SK-N-SH (cell line): Measurements from ENCODE around the gene LMOD3. TPM values are rescaled to one million over a fixed set of nuclear protein-coding genes. Genes with fewer than 3 reads are reported as not detected.

Experiments used
- CTCF ChIA-PET: fragments of 300-600, 350-600 bp; formaldehyde crosslinking; extraction: SDS; loops from one replicate; lab custom pipeline; 2021; lab: Yijun Ruan, JAX
- POLR2A ChIA-PET: fragments of 350-600 bp; sonication (Branson Sonifier 250); formaldehyde crosslinking; extraction: SDS; loops from one replicate; lab custom pipeline; 2020; ENCODE audit warnings: antibody characterized with exemption, inconsistent platforms; lab: Yijun Ruan, JAX
- DNase-seq: peaks from one replicate; pipeline ENCODE4 v3.0.0; 2012
- H2AFZ ChIP-seq: fragments of 200-600 bp; sonication (generic); 2 replicates; pipeline ENCODE4 v1.8.1; 2016; ENCODE audit warnings: antibody characterized with exemption, mild to moderate bottlenecking, low read depth
- H3F3A ChIP-seq: fragments of 200-600 bp; sonication (generic); replicated peaks from 2 replicates; pipeline ENCODE3; 2016; ENCODE audit warnings: antibody characterized with exemption, mild to moderate bottlenecking; ENCODE audit not compliant: insufficient read depth
- H3K27ac ChIP-seq, 2 experiments: fragments of 200-500 bp in 1 of 2; fragments of 200-600 bp in 1 of 2; sonication (Bioruptor generic) in 1 of 2; sonication (generic), shearing (Covaris generic) in 1 of 2; 2 replicates each; pipeline versions ENCODE4 v1.5.1 to v1.6.1; 2014 to 2016; ENCODE audit warnings: low read depth in 2 of 2, inconsistent platforms in 1 of 2, low read length in 1 of 2, mild to moderate bottlenecking in 1 of 2, mixed read lengths in 1 of 2
- H3K27me3 ChIP-seq: fragments of 200-600 bp; sonication (generic), shearing (Covaris generic); 2 replicates; pipeline ENCODE4 v1.6.1; 2016; ENCODE audit warnings: mixed run types; ENCODE audit not compliant: insufficient read depth
- H3K36me3 ChIP-seq, 2 experiments: fragments of 200-500 bp in 1 of 2; fragments of 200-600 bp in 1 of 2; sonication (Bioruptor generic) in 1 of 2; sonication (generic) in 1 of 2; replicated peaks in 1 of 2; 2 replicates each; pipeline versions ENCODE3 to v1.5.1; 2014 to 2016; ENCODE audit warnings: low read length in 1 of 2, mild to moderate bottlenecking in 1 of 2; ENCODE audit not compliant: insufficient read depth in 2 of 2, control insufficient read depth in 1 of 2
- H3K4me1 ChIP-seq, 2 experiments: fragments of 200-500 bp in 1 of 2; fragments of 200-600 bp in 1 of 2; sonication (Bioruptor generic) in 1 of 2; sonication (generic), shearing (Covaris generic) in 1 of 2; 2 replicates each; pipeline versions ENCODE4 v1.5.1 to v1.6.1; 2014 to 2016; ENCODE audit warnings: low read depth in 1 of 2, low read length in 1 of 2, mixed run types in 1 of 2; ENCODE audit not compliant: insufficient read depth in 2 of 2, control insufficient read depth in 1 of 2
- H3K4me2 ChIP-seq: fragments of 200-600 bp; sonication (generic), shearing (Covaris generic); 2 replicates; pipeline ENCODE4 v1.6.1; 2017; ENCODE audit warnings: mixed run types
- H3K4me3 ChIP-seq, 2 experiments: fragments of 200-500 bp in 1 of 2; fragments of 200-600 bp in 1 of 2; sonication (Bioruptor generic) in 1 of 2; sonication (generic), shearing (Covaris generic) in 1 of 2; 2 replicates each; pipeline versions ENCODE4 v1.5.1 to v1.8.1; 2014 to 2016; ENCODE audit warnings: low read depth in 2 of 2, inconsistent platforms in 1 of 2, low read length in 1 of 2, mild to moderate bottlenecking in 1 of 2, mixed read lengths in 1 of 2, moderate library complexity in 1 of 2
- H3K79me2 ChIP-seq: fragments of 200-600 bp; sonication (generic); 2 replicates; pipeline ENCODE4 v1.8.1; 2017; ENCODE audit warnings: mild to moderate bottlenecking; ENCODE audit not compliant: insufficient read depth
- H3K9ac ChIP-seq: fragments of 200-600 bp; sonication (generic); 2 replicates; pipeline ENCODE4 v1.6.1; 2017; ENCODE audit warnings: mixed run types
- H3K9me2 ChIP-seq: fragments of 200-600 bp; sonication (generic); 2 replicates; pipeline ENCODE4 v1.6.1; 2017; ENCODE audit warnings: mixed run types
- H3K9me3 ChIP-seq: fragments of 200-600 bp; sonication (generic); 2 replicates; pipeline ENCODE4 v1.6.1; 2017; ENCODE audit warnings: mixed run types, mild to moderate bottlenecking, moderate library complexity
- H4K20me1 ChIP-seq: fragments of 200-600 bp; sonication (generic); 2 replicates; pipeline ENCODE4 v1.6.1; 2017; ENCODE audit warnings: mild to moderate bottlenecking, mixed run types; ENCODE audit not compliant: insufficient read depth
- CHD2 ChIP-seq: fragments of 150-350 bp; IDR thresholded peaks from 2 replicates; pipeline ENCODE4 v1.6.1; 2018; ENCODE audit warnings: low read length; ENCODE audit not compliant: partially characterized antibody
- EP300 ChIP-seq, 2 experiments: IDR thresholded peaks; 2 replicates each; pipeline versions ENCODE4 v1.4.0 to v1.6.1; 2012; ENCODE audit warnings: borderline replicate concordance in 1 of 2, low read depth in 1 of 2, low read length in 1 of 2
- EZH2phosphoT487 ChIP-seq: fragments of 200-600 bp; sonication (generic); IDR thresholded peaks from 2 replicates; pipeline ENCODE4 v1.6.1; 2017; ENCODE audit warnings: low read depth, mixed run types, mild to moderate bottlenecking, antibody characterized with exemption, moderate library complexity, borderline replicate concordance
- FOSL2 ChIP-seq: IDR thresholded peaks from 2 replicates; pipeline ENCODE4 v1.4.0; 2012; ENCODE audit warnings: low read depth, mild to moderate bottlenecking, moderate library complexity, borderline replicate concordance
- FOXJ3 ChIP-seq: sonication (generic); formaldehyde crosslinking; IDR thresholded peaks from 2 replicates; pipeline ENCODE4 v1.5.1; 2020; ENCODE audit warnings: mild to moderate bottlenecking, missing genetic modification reagents
- FOXM1 ChIP-seq: IDR thresholded peaks from 2 replicates; pipeline ENCODE4 v1.4.0; 2012; ENCODE audit warnings: low read depth, mild to moderate bottlenecking
- GATA2 ChIP-seq: sonication (generic); formaldehyde crosslinking; IDR thresholded peaks from 2 replicates; pipeline ENCODE4 v1.5.0; 2020; ENCODE audit warnings: mild to moderate bottlenecking, missing genetic modification reagents
- MAX ChIP-seq: IDR thresholded peaks from 2 replicates; pipeline ENCODE4 v1.4.0; 2012; ENCODE audit warnings: low read depth
- MEF2A ChIP-seq: IDR thresholded peaks from 2 replicates; pipeline ENCODE4 v1.4.0; 2012; ENCODE audit warnings: low read depth, borderline replicate concordance
- MXI1 ChIP-seq: IDR thresholded peaks from 2 replicates; pipeline ENCODE4 v1.6.1; 2012; ENCODE audit warnings: mild to moderate bottlenecking, low read depth, low read length, improper control_type of control experiment
- NRF1 ChIP-seq: IDR thresholded peaks from 2 replicates; pipeline ENCODE4 v1.6.1; 2012; ENCODE audit warnings: low read depth, mild to moderate bottlenecking, low read length
- PBX3 ChIP-seq: IDR thresholded peaks from 2 replicates; pipeline ENCODE4; 2012
- POLR2AphosphoS5 ChIP-seq: IDR thresholded peaks from 2 replicates; pipeline ENCODE4 v1.6.1; 2012; ENCODE audit warnings: low read depth, low read length
- RCOR1 ChIP-seq: fragments of 150-350 bp; IDR thresholded peaks from 2 replicates; pipeline ENCODE4 v1.6.1; 2017; ENCODE audit warnings: antibody characterized with exemption, low read length
- RXRA ChIP-seq: IDR thresholded peaks from 2 replicates; pipeline ENCODE4 v1.4.0; 2012; ENCODE audit warnings: low read depth, mild to moderate bottlenecking, borderline replicate concordance
- SMC3 ChIP-seq: IDR thresholded peaks from 2 replicates; pipeline ENCODE4 v1.6.1; 2012; ENCODE audit warnings: low read depth, low read length, improper control_type of control experiment
- TEAD4 ChIP-seq: IDR thresholded peaks from 2 replicates; pipeline ENCODE4 v1.4.0; 2012; ENCODE audit warnings: mild to moderate bottlenecking, borderline replicate concordance; ENCODE audit not compliant: insufficient read depth
- YY1 ChIP-seq: IDR thresholded peaks from 2 replicates; pipeline ENCODE4 v1.4.0; 2012; ENCODE audit warnings: low read depth, mild to moderate bottlenecking
- WGBS: methylation state at CpG from one replicate; pipeline ENCODE4 v1.1.6; 2017; ENCODE audit warnings: low lambda C conversion rate; 5-methylcytosine and 5-hydroxymethylcytosine counted together
- polyA plus RNA-seq, 3 experiments: library from polyadenylated mRNA; depleted of rRNA; stranded (reverse); fragments of >200 nt; gene quantifications; 2 replicates each; pipeline ENCODE4 v1.2.3, GENCODE V29; 2012
- TF ChIP-seq, protein P1 (sequence below): IDR thresholded peaks from 2 replicates; pipeline ENCODE4 v1.4.0; 2012; ENCODE audit warnings: low read depth, borderline replicate concordance

Gene LMOD3
- polyA plus RNA-seq, 1 of the 3 experiments (the other 2 are of a cell fraction), result not detected

GRCh38 chr3:69091389-69092029, 30.9 kb downstream of the LMOD3 start:
- Histone ChIP-seq H3K79me2 (peaks cover 92% of the 10 kb centered on the region), H3K9me3 (no peaks in the 10 kb centered on the region), H4K20me1 (peaks cover 47% of the 10 kb centered on the region), H3F3A (peaks cover 24% of the 10 kb centered on the region), H3K4me1 (peaks cover 6 to 36% of the 10 kb centered on the region in 2 experiments), H3K4me2 (no peak overlapping the region), H3K27me3 (no peaks in the 10 kb centered on the region), H2AFZ (no peak overlapping the region), H3K9me2 (no peaks in the 10 kb centered on the region), H3K4me3 (no peak overlapping the region), H3K9ac (no peak overlapping the region), H3K27ac (no peak overlapping the region), H3K36me3 (peaks cover 0 to 31% of the 10 kb centered on the region in 2 experiments)
- TF ChIP-seq FOSL2 (no peak), TEAD4 (no peak), EP300 (IDR thresholded peaks at IDR 0.05; ENCODE audit: borderline replicate concordance in 1 of 2, low read depth in 1 of 2, low read length in 1 of 2) (no peak), MAX (no peak), NRF1 (no peak), MEF2A (no peak)
- no peak for DNase-seq
- POLR2A ChIA-PET, result no interaction called here
- WGBS, result 94% methylated on average over 5 of the region's 5 CpGs
- CTCF ChIA-PET, result interaction anchor here (0.8 to 1.8 kb wide), 3 partner anchors 18 to 215 kb away, joined by 3 to 4 read pairs (median 4); no protein-coding TSS in a partner anchor

DNA sequence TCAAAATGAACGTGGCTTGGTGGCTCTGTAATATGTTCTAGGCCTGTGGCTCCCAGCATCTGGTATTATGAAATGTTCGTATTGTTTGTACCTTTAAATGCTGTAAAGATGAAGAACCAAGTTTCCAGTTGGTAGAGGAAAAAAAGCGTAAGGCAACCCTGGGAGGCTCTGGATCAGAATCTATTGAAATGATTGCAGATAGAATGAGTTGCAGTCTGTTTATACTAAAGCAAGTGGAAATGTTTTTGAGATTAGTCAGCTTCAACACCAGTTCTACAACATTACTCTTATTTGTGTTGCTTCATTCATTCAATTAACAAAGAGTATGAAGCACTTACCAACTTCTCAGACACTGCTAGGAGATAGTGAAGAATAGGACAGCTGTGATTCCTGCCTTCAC, 32.4 kb downstream of the LMOD3 start:
- POLR2A ChIA-PET, result no interaction called here

DNA sequence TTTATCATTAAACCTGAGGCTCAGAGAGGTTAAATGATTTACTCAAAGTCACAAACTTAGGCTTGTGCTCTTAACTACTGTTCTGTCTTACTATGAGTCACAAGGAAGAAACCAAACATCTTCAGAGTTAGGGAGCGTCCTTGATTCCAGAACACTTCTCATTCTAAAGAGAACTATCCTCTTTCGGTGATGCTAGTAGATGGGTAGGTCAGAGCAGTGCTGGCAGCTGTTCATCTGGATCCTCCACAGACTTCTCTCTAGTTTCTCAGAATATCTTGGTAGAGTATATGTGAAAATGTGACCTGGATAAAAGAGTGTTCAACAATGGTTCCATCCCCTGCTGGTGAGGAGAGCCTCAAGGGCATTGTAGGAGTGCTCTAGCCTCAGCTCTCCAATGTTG, 34.3 kb downstream of the LMOD3 start:
- peaks cover 28 to 38% of the 10 kb centered on the region in 2 experiments for H3K4me1 ChIP-seq
- WGBS, result 61% methylated on average over 2 of the region's 2 CpGs
- peaks cover 82% of the 10 kb centered on the region for H3K79me2 ChIP-seq
- TF ChIP-seq FOSL2 (no peak), GATA2 (no peak), MXI1 (no peak), YY1 (no peak), MAX (no peak), SMC3 (no peak), CHD2 (no peak), EZH2phosphoT487 (no peak), FOXJ3 (CRISPR knock-in tag) (no peak), PBX3 (no peak), RCOR1 (no peak), POLR2AphosphoS5 (no peak), RXRA (no peak)
- TF ChIP-seq, protein P1, sequence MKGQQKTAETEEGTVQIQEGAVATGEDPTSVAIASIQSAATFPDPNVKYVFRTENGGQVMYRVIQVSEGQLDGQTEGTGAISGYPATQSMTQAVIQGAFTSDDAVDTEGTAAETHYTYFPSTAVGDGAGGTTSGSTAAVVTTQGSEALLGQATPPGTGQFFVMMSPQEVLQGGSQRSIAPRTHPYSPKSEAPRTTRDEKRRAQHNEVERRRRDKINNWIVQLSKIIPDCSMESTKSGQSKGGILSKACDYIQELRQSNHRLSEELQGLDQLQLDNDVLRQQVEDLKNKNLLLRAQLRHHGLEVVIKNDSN, result no peak

More for the DNA sequence above, 32.4 kb downstream of the LMOD3 start:
- H3K9me2 ChIP-seq, result no peaks in the 10 kb centered on the region
- CTCF ChIA-PET, result interaction anchor here (0.6 to 0.7 kb wide), 2 partner anchors 702 to 1814 kb away, joined by 3 read pairs; no protein-coding TSS in a partner anchor
- H3K36me3 ChIP-seq, result peaks cover 0 to 23% of the 10 kb centered on the region in 2 experiments
- H3K79me2 ChIP-seq, result peaks cover 93% of the 10 kb centered on the region
- H3K4me1 ChIP-seq, result peaks cover 15 to 35% of the 10 kb centered on the region in 2 experiments
- H3K27me3 ChIP-seq, result no peaks in the 10 kb centered on the region
- TF ChIP-seq FOXM1 (no peak), FOSL2 (peak; percentile 21; the same call in 1 of the 2 replicates), FOXJ3 (CRISPR knock-in tag) (no peak), MXI1 (no peak), RCOR1 (no peak)
- H3K9ac ChIP-seq, result no peak overlapping the region; the same call in 1 of the 2 replicates
- H3F3A ChIP-seq, result peaks cover 31% of the 10 kb centered on the region
- H3K4me2 ChIP-seq, result peak overlapping the region; percentile 43
- H4K20me1 ChIP-seq, result peaks cover 44% of the 10 kb centered on the region
- WGBS, result 60% methylated on average over 3 of the region's 3 CpGs
- H3K4me3 ChIP-seq, result no peak overlapping the region
- H2AFZ ChIP-seq, result no peak overlapping the region
- no peaks in the 10 kb centered on the region for H3K9me3 ChIP-seq
- peak overlapping the region in 1 of 2 experiments; percentile 32; a peak in 2 of 4 replicates for H3K27ac ChIP-seq
- DNase-seq, result no peak

More for the DNA sequence above, 34.3 kb downstream of the LMOD3 start:
- H3K9me2 ChIP-seq, result no peaks in the 10 kb centered on the region
- H3K4me3 ChIP-seq, result no peak overlapping the region
- ChIA-PET POLR2A (no interaction called here), CTCF (interaction anchor here (0.7 kb wide), 1 partner anchor 408 kb away, joined by 3 read pairs; no protein-coding TSS in a partner anchor)
- H2AFZ ChIP-seq, result no peak overlapping the region
- no peak for DNase-seq
- H3K9ac ChIP-seq, result no peak overlapping the region
- peak overlapping the region; percentile 72 for H3K4me2 ChIP-seq
- peaks cover 0 to 23% of the 10 kb centered on the region in 2 experiments for H3K36me3 ChIP-seq
- H3K27ac ChIP-seq, result 0 out of 4 replicates have a peak overlapping the region, but pooled peaks of 1 of the 2 experiments have one; percentile 0
- peaks cover 35% of the 10 kb centered on the region for H4K20me1 ChIP-seq
- no peaks in the 10 kb centered on the region for H3K27me3 ChIP-seq
- no peaks in the 10 kb centered on the region for H3K9me3 ChIP-seq
- peaks cover 33% of the 10 kb centered on the region for H3F3A ChIP-seq
